ENCODE results near the gene EPHA5. TPM values are rescaled to one million over a fixed set of nuclear protein-coding genes. Genes with fewer than 3 reads are reported as not detected.

EPHA5 gene
- total RNA-seq, 1 experiment from 2014 or later = not detected

- no TSS peak for BruUV-seq (replicated peaks)
- Histone ChIP-seq H3K36me3 (ENCODE audit: control insufficient read depth in 1 of 2, insufficient read depth in 2 of 2, low read length in 2 of 2) (no peaks in the 10 kb centered on the region), H3K27me3 (ENCODE audit: insufficient read depth, low read length) (no peaks in the 10 kb centered on the region), H3K4me3 (replicated peaks in 1 of 2; ENCODE audit: low read depth in 1 of 2, low read length in 2 of 2) (no peak overlapping the region), H2AFZ (ENCODE audit: low read depth, low read length, poor library complexity, severe bottlenecking) (no peak overlapping the region), H4K20me1 (ENCODE audit: insufficient read depth) (no peaks in the 10 kb centered on the region), H3K4me1 (ENCODE audit: control insufficient read depth in 1 of 2, insufficient read depth in 2 of 2, low read length in 2 of 2) (no peaks in the 10 kb centered on the region), H3K4me2 (ENCODE audit: low read length) (no peak overlapping the region), H3K9ac (ENCODE audit: low read length) (no peak overlapping the region), H3K9me3 (ENCODE audit: control insufficient read depth in 1 of 2, insufficient read depth in 1 of 2, low read depth in 1 of 2, low read length in 2 of 2) (peaks cover 0 to 5% of the 10 kb centered on the region in 2 experiments; a peak in 2 of 4 replicates), H3K27ac (ENCODE audit: low read depth, low read length) (no peak overlapping the region), H3K9me2 (ENCODE audit: insufficient read depth) (no peaks in the 10 kb centered on the region), H3K79me2 (ENCODE audit: insufficient read depth, low read length) (no peaks in the 10 kb centered on the region)
- intact Hi-C loops (cut with micrococcal nuclease) = no loop called here
- DNase-seq (ENCODE audit: low read depth, low spot score) (no peak), ATAC-seq (no peak)
- ChIA-PET RAD21 (ENCODE audit: low non-redundant PET in 1 of 2, low total read pairs in 2 of 2, uncharacterized antibody in 2 of 2, unreplicated experiment in 2 of 2) (no interaction called here), CTCF (no interaction called here), POLR2A (no interaction called here)
- TF ChIP-seq JUND (IDR thresholded peaks at IDR 0.05) = no peak
These were observed 233.2 kb downstream of the EPHA5 start for GRCh38 chr4:65437102-65437501.

- no peak for TF ChIP-seq ZFX (IDR thresholded peaks at IDR 0.05)
- TF ChIP-seq SRF (IDR thresholded peaks at IDR 0.05; ENCODE audit: low read depth) = no peak
- H3K27me3 ChIP-seq (ENCODE audit: insufficient read depth, low read length) = no peaks in the 10 kb centered on the region
- no peaks in the 10 kb centered on the region for H3K36me3 ChIP-seq (ENCODE audit: control insufficient read depth in 1 of 2, insufficient read depth in 2 of 2, low read length in 2 of 2)
- intact Hi-C loops (cut with micrococcal nuclease) = no loop called here
- H3K9me2 ChIP-seq (ENCODE audit: insufficient read depth) = no peaks in the 10 kb centered on the region
- ATAC-seq = no peak
- H4K20me1 ChIP-seq (ENCODE audit: insufficient read depth) = no peaks in the 10 kb centered on the region
- peaks cover 1 to 17% of the 10 kb centered on the region in 2 experiments; a peak in 2 of 4 replicates for H3K9me3 ChIP-seq (ENCODE audit: control insufficient read depth in 1 of 2, insufficient read depth in 1 of 2, low read depth in 1 of 2, low read length in 2 of 2)
- H3K79me2 ChIP-seq (ENCODE audit: insufficient read depth, low read length) = no peaks in the 10 kb centered on the region
- ChIA-PET POLR2A (no interaction called here), CTCF (no interaction called here), RAD21 (ENCODE audit: low non-redundant PET in 1 of 2, low total read pairs in 2 of 2, uncharacterized antibody in 2 of 2, unreplicated experiment in 2 of 2) (no interaction called here)
- H2AFZ ChIP-seq (ENCODE audit: low read depth, low read length, poor library complexity, severe bottlenecking) = no peak overlapping the region
- H3K4me2 ChIP-seq (ENCODE audit: low read length) = no peak overlapping the region
- no peak overlapping the region for H3K9ac ChIP-seq (ENCODE audit: low read length)
- no TSS peak for BruUV-seq (replicated peaks)
- DNase-seq (ENCODE audit: low read depth, low spot score) = no peak
- no peak overlapping the region for H3K4me3 ChIP-seq (replicated peaks in 1 of 2; ENCODE audit: low read depth in 1 of 2, low read length in 2 of 2)
- H3K4me1 ChIP-seq (ENCODE audit: control insufficient read depth in 1 of 2, insufficient read depth in 2 of 2, low read length in 2 of 2) = no peaks in the 10 kb centered on the region
- H3K27ac ChIP-seq (ENCODE audit: low read depth, low read length) = no peak overlapping the region
These were observed 248.2 kb downstream of the EPHA5 start for GRCh38 chr4:65422109-65422508.

- intact Hi-C loops (cut with micrococcal nuclease) = no loop called here
- ChIA-PET POLR2A (no interaction called here), RAD21 (ENCODE audit: low non-redundant PET in 1 of 2, low total read pairs in 2 of 2, uncharacterized antibody in 2 of 2, unreplicated experiment in 2 of 2) (no interaction called here), CTCF (no interaction called here)
- no peak for TF ChIP-seq SIN3A (IDR thresholded peaks at IDR 0.05; ENCODE audit: low read depth)
- TF ChIP-seq REST (IDR thresholded peaks at IDR 0.05; ENCODE audit: low read depth) = no peak
- no peak for TF ChIP-seq ZFX (IDR thresholded peaks at IDR 0.05)
- TF ChIP-seq EGR1 (IDR thresholded peaks at IDR 0.05; ENCODE audit: low read depth) = no peak
- TF ChIP-seq SRF (IDR thresholded peaks at IDR 0.05; ENCODE audit: low read depth) = no peak
- TF ChIP-seq MAX (IDR thresholded peaks at IDR 0.05) = no peak
- Histone ChIP-seq H3K4me1 (ENCODE audit: control insufficient read depth in 1 of 2, insufficient read depth in 2 of 2, low read length in 2 of 2) (no peaks in the 10 kb centered on the region), H3K79me2 (ENCODE audit: insufficient read depth, low read length) (no peaks in the 10 kb centered on the region), H3K27me3 (ENCODE audit: insufficient read depth, low read length) (no peaks in the 10 kb centered on the region), H3K9ac (ENCODE audit: low read length) (no peak overlapping the region), H3K4me3 (replicated peaks in 1 of 2; ENCODE audit: low read depth in 1 of 2, low read length in 2 of 2) (no peak overlapping the region), H2AFZ (ENCODE audit: low read depth, low read length, poor library complexity, severe bottlenecking) (no peak overlapping the region), H3K27ac (ENCODE audit: low read depth, low read length) (no peak overlapping the region), H4K20me1 (ENCODE audit: insufficient read depth) (no peaks in the 10 kb centered on the region), H3K4me2 (ENCODE audit: low read length) (no peak overlapping the region), H3K36me3 (ENCODE audit: control insufficient read depth in 1 of 2, insufficient read depth in 2 of 2, low read length in 2 of 2) (no peaks in the 10 kb centered on the region), H3K9me2 (ENCODE audit: insufficient read depth) (no peaks in the 10 kb centered on the region), H3K9me3 (ENCODE audit: control insufficient read depth in 1 of 2, insufficient read depth in 1 of 2, low read depth in 1 of 2, low read length in 2 of 2) (peaks cover 3 to 12% of the 10 kb centered on the region in 2 experiments; a peak in 2 of 4 replicates)
- ATAC-seq (no peak), DNase-seq (ENCODE audit: low read depth, low spot score) (no peak)
- BruUV-seq (replicated peaks) = no TSS peak
These were observed 250.3 kb downstream of the EPHA5 start for GRCh38 chr4:65420036-65420435.

All from HCT116 (cell line).